Stimulated activated CD4-positive, alpha-beta T cell treated with anti-CD3 and anti-CD28 coated beads, Interleukin-4, amount 100 ng/mL, for 1 hour (primary cell): Measurements from ENCODE around the gene STARD5.
A peak's percentile ranks its signal among the peaks of the same experiment; 100 is the strongest.
"Not testable (repeated sequence)": the region's sequence is repeated elsewhere in the genome, so short reads cannot be mapped to it uniquely, and the experiment has no call there.

Source experiments
- DNase-seq: peaks from one replicate; pipeline ENCODE4 v3.0.0-alpha.2; 2020

STARD5 gene

GRCh38 chr15:81336568-81336967, 12.6 kb upstream of the STARD5 start:
- DNase-seq = peak; percentile 26

- DNase-seq = no peak
Measured at GRCh38 chr15:81335631-81336030, 11.7 kb upstream of the STARD5 start.

GRCh38 chr15:81334768-81335435, 11.0 kb upstream of the STARD5 start:
- no peak for DNase-seq

- no peak for DNase-seq
Measured at GRCh38 chr15:81333363-81333762, 9.4 kb upstream of the STARD5 start.

GRCh38 chr15:81332326-81332725, 8.4 kb upstream of the STARD5 start:
- no peak for DNase-seq

- no peak for DNase-seq
Measured at GRCh38 chr15:81331600-81331999, 7.7 kb upstream of the STARD5 start.

GRCh38 chr15:81331141-81331540, 7.2 kb upstream of the STARD5 start:
- DNase-seq = not testable (repeated sequence)

GRCh38 chr15:81330366-81331090, 6.6 kb upstream of the STARD5 start:
- no peak for DNase-seq

GRCh38 chr15:81329446-81329845, 5.5 kb upstream of the STARD5 start:
- no peak for DNase-seq

GRCh38 chr15:81327516-81327915, 3.6 kb upstream of the STARD5 start:
- DNase-seq = no peak

- DNase-seq = no peak
Measured at GRCh38 chr15:81326466-81327212, 2.7 kb upstream of the STARD5 start.

- no peak for DNase-seq
Measured at GRCh38 chr15:81323559-81323943, 390 bp downstream of the STARD5 start.

- DNase-seq = no peak
Measured at GRCh38 chr15:81322676-81323253, 1.2 kb downstream of the STARD5 start.

- no peak for DNase-seq
Measured at GRCh38 chr15:81321667-81322066, 2.3 kb downstream of the STARD5 start.

GRCh38 chr15:81317642-81318017, 6.3 kb downstream of the STARD5 start:
- DNase-seq = no peak

GRCh38 chr15:81316267-81316666, 7.7 kb downstream of the STARD5 start:
- no peak for DNase-seq

GRCh38 chr15:81315452-81316175, 8.3 kb downstream of the STARD5 start:
- DNase-seq = no peak

GRCh38 chr15:81314378-81314777, 9.6 kb downstream of the STARD5 start:
- DNase-seq = no peak

- no peak for DNase-seq
Measured at GRCh38 chr15:81313686-81314085, 10.3 kb downstream of the STARD5 start.

- DNase-seq = no peak
Measured at GRCh38 chr15:81312790-81313543, 11.0 kb downstream of the STARD5 start.

GRCh38 chr15:81311752-81312464, 12.0 kb downstream of the STARD5 start:
- DNase-seq = no peak
